NCI-H187 treated with DMSO at 0.1 percent for 48 hours (cell line): ENCODE measurements around the gene IMMP2L.

ENCODE experiments used
- DNase-seq: peaks from one replicate; lab custom pipeline; 2025; lab: John Stamatoyannopoulos, UW

Gene IMMP2L

DNA sequence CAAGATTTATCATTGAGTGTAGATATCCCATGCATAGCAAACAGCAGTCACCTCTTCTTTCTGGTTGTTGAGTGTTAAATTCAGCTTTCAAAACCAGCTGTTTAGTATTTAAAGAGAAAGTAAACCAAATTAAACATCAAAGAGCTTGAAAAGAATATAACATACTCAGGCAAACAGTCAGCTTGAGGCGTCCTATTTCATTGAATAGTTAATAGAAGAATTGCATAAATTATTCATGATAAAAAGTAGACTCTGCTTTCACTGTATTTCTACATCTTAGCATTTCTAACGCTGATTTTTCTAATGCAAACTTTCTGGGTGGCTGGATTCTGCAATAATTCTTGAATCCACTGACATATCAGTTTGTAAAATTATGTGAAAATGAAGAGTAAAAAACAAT lies 935.9 kb downstream of the IMMP2L start:
- no peak for DNase-seq

DNA sequence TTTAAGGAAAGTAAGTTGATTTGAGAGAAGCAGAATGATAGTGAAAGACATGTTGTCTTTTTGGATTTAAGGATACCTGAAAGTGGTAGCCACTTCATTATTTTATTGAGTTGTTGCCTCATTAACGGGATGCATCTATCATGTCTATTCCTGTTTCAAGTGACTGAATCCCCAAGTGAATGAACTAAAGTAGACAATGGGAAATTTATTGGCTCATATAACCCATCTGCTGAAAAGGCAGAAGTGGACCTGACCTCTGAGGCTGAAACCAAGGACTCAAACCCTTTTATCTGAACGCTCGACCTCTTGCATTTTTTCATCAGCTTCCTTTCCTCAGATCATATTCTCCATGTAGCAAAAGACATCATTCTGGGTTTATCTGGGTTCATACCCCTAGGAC lies 937.0 kb downstream of the IMMP2L start:
- DNase-seq: no peak

DNA sequence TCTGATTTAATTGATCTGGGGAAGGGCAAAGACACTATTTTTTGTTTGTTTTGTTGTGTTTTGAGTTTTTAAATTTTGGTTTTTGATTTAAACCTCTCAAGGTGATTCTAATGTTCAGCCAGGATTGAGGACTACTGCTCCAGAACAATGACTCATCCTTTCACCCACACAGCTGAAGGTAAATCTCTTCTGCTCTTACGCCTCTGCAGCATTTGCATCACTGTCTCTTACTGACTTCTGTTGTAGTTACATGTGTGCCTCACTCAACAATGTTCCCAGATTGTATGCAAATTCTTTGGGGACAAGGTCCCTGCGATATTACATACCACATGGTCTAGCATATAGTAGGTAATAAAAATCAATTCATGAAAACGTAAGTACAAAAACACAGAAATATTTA lies 938.9 kb downstream of the IMMP2L start:
- DNase-seq: no peak

DNA sequence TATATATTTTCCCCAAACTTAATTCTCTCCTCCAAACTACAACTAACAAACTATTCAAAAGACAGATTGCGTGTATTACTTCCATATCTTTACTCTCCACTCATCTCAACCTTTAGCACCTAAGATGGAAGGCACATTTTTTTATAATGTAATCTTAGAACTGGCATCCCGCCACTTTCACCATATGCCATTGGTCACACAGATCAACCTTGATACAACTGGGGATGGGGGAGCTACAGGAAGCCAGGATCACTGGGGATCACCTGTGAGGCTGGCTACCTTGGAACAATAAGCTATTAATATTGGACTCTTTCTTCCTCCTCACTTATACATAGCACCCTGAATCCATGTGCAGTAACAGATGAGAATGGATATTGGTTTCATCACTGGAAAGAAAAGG lies 941.0 kb downstream of the IMMP2L start:
- no peak for DNase-seq

DNA sequence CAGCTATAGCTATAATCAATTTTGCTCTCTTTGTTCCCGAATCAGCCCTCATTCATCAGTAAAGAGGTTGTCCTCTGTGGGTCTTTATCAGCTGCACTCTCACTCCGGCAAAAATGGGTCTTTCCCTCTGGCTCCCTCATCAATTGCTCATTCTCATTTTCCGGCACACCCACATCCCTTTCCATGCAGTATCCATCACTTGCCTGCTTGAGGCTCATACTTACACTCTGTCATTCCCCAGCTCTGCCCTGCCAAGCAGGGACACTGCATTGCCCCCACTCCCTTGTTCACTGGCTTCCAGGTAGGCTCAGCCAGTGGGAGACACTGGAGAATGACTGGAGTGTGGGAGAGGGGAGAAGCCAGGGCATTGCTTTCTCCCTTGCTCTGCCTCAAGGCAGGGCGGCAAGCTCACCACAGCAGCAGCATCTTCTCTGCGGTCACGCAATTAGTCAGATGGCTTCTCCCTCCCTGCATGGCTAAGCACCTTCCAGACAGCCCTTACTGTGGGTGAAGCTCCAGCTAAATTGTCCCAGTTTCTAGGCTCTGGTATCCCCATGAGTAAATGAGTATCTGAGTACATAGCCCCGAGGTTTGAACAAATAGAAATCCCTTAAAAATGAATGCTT lies 942.1 kb downstream of the IMMP2L start:
- no peak for DNase-seq
